Activated gamma-delta T cell treated with anti-CD3 and anti-CD28 coated beads, Interleukin-2, amount 50 U/mL, for 16 hours (primary cell): ENCODE data around the gene KRTAP12-3.
"Not testable (repeated sequence)": the region's sequence is repeated elsewhere in the genome, so short reads cannot be mapped to it uniquely, and the experiment has no call there.

Experiments used
- DNase-seq: peaks from one replicate; pipeline ENCODE4 v3.0.0-alpha.2; 2020; ENCODE audit warnings: low read depth

The KRTAP12-3 gene, protein sequence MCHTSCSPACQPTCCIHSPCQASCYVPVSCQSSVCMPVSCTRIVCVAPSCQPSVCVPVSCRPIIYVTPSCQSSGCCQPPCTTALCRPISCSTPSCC

DNA sequence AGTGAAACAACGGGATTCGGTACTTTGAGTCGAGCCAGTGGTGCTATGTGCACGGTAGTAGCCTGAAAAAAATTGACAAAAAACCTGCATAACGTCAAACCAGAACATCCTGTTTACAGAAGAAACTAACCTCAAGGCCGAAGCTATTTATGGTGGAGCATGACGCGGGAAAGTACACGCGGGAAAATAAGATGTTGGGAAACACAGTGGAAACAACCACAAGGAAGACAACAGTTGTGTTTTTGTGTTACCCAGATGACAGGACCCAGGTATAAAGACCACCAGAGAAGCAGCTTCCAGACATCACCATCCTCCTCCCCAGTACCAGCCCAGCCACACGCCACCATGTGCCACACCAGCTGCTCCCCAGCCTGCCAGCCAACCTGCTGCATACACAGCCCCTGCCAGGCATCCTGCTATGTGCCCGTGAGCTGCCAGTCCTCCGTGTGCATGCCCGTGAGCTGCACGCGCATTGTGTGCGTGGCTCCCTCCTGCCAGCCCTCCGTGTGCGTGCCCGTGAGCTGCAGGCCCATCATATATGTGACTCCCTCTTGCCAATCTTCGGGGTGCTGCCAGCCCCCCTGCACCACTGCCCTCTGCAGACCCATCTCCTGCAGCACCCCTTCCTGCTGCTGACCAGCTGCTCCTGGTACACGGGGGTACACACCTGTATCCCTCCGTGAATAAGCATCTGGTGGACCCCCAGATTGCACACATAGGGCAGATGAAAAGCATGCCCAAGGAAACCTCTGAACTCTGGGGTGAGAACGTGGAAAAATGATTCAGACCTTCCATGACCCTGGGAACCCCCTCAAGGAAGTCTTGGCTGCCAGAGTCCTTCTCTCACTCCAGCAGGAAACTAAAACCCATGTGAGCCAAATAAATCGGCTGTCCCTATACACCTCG is at the start of gene KRTAP12-3:
KRTAP12-3 (plus strand) TSS at position 298 of the 906 bp plus-strand sequence; CDS start at position 346, 48 bp downstream.
- DNase-seq, result peak; percentile 14

DNA sequence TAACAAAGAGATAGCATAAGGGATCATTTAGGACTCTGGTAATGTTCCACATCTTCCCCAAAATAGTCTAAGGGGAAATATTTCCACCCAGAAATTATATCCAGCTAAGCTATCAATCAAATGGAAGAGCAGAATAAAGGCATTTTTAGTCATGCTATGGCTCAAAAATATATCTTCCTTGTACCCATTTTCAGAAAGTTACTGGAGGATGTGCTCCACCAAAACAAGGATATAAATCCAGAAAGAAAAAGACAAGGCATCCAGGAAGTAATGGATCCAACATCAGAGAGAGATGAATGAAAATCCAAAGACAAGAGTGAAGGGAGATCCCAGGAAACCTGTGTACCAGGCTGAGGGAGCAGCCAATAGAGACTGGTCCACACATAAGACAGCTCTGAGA is 48.5 kb upstream of the KRTAP12-3 start:
- no peak for DNase-seq

DNA sequence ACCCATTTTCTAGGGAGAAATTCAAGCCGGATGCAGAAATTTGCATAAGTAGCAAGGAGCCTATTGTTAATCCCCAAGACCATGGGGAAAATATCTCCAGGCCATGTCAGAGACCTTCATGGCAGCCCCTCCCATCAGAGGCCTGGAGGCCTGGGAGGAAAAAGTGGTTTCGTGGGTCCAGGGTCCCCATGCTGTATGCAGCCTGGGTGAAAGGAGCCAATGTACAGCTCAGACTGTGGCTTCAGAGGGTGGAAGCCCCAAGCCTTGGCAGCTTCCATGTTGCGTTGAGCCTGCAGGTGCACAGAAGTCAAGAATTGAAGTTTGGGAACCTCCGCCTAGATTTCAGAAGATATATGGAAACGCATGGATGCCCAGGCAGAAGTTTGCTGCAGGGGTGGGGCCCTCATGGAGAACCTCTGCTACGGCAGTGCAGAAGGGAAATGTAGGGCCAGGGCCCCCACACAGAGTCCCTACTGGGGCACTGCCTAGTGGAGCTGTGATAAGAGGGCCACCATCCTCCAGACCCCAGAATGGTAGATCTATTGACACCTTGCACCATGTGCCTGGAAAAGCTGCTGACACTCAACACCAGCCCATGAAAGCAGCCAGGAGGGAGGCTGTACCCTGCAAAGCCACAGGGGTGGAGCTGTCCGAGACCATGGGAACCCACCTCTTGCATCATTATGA is 47.4 kb upstream of the KRTAP12-3 start:
- not testable (repeated sequence) for DNase-seq

DNA sequence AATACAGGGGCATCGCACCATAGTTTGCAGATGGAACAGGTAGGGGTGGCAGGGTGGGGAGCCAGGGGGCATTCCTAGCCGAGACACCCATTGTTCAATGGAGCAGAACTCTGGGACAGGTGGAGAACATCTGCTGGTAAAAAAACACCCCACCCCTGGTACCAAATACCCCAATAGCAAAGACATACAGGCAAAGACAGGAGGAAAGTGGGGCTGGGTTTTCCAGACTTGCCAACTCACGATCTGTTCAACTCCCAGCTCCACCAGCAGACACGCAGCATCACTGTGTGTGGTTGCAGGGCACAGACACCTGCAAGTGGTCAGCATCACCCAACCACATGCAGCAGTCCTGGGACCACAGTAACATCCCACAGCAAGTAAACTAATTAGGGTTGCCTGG is 46.2 kb upstream of the KRTAP12-3 start:
- DNase-seq, result no peak

DNA sequence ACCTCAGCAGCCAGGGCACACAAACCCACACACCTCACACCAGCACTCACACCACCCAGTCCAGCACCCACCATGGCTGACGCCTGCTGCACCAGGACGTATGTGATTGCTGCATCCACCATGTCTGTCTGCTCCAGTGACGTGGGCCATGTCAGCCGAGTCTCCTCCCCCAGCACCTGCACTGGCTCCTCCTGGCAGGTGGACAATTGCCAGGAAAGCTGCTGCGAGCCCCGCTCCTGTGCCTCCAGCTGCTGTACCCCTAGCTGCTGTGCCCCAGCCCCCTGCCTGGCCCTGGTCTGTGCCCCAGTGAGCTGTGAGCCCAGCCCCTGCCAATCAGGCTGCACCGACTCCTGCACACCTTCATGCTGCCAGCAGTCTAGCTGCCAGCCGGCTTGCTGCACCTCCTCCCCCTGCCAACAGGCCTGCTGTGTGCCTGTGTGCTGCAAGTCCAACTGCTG is 45.7 kb upstream of the KRTAP12-3 start, which contains the start of gene KRTAP10-8:
KRTAP10-8 (plus strand) TSS at position 51 of the 458 bp plus-strand sequence; CDS start at position 73, 22 bp downstream.
- DNase-seq, result no peak

DNA sequence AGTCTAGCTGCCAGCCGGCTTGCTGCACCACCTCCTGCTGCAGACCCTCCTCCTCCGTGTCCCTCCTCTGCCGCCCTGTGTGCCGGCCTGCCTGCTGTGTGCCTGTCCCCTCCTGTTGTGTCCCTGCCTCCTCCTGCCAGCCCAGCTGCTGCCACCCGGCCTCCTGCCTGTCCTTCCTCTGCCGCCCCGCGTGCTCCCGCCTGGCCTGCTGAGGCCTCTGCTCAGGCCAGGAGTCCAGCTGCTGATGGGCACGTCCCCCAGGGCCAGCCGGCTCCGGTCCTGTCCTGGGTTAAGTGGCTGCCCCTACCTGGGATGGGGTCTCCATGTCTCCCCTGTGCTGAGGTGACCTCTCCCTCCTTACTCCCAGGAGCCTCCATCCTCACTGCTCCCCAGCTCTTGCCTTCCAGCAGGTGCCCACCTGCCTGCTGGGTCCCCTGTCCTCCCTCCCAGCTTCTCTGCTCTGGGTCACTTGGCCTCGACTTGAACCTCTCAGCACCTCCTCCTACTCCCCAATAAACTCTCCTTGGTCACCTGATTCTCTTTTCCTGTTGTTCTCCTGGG is 45.0 kb upstream of the KRTAP12-3 start:
- no peak for DNase-seq

DNA sequence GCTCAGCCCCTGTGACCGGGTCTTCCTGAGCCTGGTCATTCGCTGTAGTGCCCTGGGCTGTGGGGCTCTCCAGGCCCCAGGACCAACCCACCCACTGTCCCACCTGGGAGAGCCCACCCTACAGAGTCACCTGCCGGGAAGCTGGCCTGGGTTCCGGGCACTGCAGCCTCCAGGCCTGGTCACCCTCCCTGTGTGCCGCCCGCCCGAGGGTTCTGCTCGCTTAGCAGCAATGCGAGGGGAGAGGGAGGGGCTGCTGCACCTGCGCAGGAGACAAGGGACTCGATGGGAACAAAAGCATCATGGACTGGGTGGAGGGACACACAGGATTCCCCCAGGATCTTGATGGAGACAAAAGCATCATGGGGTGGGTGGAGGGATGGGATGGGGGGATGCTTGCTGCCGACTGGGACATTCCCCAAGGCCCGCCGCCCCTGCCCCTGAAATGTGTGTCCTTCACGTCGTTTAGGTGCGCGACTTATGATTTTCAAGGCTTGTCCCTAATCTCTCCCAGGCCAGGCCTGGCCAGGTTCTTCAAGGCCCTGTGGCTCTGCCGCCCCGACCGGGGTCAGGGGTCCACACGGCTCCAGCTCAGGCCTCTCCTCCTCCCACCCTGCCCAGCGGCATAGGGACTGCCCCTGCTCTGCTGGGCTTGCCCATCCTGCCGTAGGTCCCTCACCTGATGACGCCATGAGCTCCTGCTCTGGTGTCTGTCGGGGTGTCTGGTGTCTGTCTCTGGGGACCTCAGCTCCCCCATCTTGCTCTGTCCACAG is 44.2 kb upstream of the KRTAP12-3 start:
- DNase-seq, result no peak

DNA sequence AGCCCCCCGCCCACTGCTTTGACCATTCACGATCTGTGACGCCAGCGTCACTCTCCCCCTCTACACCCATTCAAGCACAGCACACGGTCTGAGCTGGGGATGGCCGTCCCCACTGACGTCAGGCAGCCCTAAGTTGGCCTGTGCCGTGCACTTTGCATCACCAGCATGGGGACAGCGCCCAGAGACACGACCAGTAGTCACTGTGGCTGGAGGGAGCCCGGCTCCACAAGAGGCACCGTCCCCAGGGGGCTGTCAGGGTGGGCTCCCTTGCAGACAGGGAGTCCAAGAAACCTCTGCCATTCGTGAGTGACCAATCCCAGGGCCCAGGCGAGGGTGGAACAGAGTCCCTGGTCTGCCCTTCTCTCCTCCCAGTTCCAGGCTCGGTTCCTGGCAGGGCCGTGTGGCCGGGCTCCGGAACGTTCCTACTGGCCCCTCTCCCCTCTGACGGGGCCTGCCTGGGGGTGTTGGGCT is 43.5 kb upstream of the KRTAP12-3 start:
- no peak for DNase-seq

DNA sequence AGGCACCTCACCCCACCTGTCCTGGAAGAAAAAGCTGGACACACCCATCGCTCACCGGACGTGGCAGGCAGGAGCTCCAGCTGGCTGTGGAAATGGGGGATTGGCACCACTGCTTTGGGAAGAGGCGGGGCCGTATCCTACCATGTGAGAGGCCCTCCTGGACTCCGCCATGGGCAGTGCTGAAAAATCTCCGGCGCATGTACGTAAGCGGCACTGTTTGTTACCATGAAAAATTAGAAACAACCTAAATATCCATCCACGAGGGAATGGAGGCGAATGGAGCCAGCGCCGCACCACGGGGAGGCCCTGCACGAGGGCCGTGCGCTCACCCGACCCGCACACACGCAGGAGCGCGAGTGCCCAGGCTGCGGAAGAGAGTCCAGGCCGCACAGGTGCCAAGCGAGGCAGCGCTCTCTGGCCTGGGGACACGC is 42.8 kb upstream of the KRTAP12-3 start:
- no peak for DNase-seq

DNA sequence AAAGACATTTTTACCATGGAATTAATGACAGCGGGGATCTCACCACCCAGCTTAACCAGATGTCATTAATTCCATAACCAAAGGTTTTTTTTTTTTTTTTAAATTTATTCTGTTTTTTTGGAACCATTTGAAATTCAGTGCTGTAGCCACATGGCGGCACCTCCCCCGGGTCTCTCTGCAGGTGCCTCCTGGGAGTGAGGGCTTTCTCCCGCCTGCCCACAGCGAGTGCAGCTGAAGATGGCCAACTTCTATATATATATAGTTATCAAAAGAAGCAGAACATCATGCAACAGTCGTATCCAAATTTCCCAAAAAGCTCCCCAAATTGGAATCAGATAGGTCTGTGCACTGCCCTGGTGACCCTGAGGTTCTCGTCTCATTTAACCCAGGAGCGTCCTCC is 42.3 kb upstream of the KRTAP12-3 start:
- DNase-seq, result no peak

DNA sequence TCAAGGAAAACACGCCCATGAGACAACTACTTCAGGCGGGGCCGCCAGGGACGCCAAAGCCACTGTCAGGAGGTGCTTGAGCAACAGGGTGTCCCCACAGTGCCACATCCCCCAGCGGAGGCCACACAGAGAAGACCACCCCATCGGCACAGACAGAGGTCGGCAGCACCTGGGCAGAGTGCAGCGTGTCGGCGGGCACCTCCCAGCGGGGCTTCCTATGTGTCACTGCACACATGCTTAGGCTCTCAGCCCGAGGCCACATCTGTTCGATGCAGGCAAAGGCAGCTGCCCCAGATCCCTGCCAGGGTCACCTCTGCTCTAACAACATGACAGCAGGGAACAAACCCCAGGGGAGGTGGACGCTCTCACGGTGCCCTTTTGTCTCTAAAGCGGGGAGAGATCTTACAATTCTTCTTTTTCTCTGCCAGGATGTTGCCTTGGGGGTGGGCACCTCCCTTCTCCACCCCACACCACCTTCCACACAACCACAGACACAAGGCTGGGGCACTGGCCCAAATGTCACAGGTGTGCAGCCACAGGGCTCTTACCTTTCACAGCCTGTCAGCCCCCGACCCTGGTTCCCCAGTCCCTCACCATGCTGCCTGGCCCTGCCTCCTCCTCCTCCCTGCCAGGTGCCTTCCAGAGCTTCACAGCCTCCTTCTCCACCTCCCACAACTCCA is 41.7 kb upstream of the KRTAP12-3 start:
- DNase-seq, result no peak

DNA sequence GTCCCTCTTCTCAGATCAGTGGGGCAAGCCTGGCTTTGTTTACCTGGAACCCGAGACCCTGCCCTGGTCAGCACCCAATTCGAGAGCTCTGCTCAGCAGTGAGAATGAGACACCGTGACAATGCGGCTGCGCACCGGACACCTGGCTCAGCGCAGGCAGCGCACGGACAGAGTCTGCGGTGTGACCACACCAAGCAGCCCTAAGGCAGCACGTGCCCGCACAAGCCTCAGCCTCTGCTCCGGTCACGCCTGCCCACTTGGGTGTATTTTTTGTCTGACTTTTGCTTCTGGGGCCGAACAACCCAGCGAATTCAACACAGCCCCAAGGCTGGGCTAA is 41.2 kb upstream of the KRTAP12-3 start:
- no peak for DNase-seq

DNA sequence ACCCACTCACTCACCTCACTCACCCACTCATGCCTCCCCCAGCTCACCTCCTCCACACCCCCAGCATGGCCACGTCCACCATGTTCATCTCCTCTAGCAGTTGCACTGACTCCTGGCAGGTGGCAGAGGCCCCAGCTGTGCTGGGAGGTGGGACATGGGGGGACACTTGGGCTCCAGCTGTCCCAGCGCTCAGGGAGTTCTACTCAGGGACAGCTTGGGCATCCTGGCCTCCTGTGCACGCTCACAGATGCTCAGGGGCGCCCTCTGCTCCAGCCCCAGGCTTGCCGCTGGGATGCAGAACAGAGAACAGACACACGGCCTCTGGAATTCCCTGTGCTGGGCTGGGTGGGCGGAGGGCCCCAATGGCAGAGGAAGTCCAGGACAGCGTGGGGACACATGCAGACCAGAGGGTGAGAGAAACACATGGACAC is 40.6 kb upstream of the KRTAP12-3 start:
- no peak for DNase-seq

DNA sequence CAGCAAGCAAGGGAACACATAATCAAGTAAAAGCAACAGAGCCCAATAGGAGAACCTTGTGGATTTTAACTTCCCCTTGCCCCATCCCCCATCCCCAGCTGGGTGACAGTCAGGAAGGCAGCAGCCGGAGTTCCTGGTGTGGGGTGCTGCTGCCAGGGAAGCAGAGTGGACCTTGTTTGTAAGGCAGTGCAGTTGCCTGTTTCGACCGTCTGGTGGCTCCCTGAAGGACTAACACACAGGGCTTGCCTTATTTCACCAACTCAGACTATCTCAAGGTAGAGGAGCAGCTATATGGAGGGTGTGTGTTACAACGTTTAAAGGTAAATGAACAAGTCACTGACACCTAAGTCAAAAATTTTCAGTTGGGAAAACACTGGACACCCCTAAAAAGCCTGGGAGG is 39.2 kb upstream of the KRTAP12-3 start:
- no peak for DNase-seq

DNA sequence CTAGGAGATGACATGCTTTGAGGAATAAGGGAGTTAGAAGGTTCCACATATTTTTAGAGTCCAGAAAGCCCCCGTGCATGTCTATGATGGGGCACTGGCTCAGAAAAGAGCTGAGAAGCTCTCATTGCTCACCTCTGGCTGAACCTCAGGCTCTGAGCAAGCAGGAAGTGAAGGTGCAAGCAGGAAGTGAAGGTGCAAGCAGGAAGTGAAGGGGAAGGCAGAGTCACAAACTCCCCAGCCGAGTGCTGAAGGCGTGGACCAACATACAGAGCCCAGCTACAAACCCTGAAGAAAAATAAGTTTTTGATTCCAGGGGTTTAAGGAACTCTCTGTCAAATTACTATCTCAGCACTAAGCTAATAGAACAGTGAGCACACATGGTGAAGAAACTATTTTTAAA is 38.8 kb upstream of the KRTAP12-3 start:
- DNase-seq, result peak; percentile 38

DNA sequence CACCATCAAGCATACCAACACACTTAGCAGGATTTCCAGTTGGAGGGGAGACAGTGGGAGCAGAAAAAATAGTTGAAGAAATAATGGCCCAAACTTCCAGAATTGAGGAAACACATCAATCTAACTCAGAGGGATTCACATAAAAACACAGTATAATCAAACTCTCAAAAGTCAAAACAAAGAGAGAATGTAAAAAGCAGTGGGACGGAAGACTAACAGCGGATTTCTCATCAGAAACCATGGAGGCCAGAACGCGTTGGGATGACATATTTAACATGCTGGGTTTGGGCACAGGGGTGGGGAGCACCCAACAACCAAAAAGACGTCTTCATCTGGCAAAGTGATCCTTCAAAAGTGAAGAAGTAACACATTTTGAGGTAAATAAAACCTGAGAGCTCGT is 37.8 kb upstream of the KRTAP12-3 start:
- no peak for DNase-seq

DNA sequence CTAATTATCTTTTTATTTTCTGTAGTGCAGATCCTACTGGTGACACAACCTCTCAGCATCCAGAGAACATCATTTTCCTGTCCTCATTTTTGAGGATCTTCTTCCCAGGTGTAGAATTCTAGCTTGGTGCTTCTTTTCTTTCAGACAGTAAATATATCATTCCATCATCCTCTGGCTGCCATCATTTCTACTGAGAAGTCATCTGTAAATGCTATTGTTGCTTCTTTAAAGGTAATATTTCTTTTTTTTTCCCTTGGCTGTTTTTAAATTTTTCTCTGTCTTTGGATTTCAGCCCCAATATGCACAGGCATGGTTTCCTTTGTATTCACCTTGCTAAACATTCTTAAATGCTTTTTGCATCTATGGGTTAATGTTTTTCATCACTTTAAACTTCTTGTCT is 34.2 kb upstream of the KRTAP12-3 start:
- DNase-seq, result no peak

DNA sequence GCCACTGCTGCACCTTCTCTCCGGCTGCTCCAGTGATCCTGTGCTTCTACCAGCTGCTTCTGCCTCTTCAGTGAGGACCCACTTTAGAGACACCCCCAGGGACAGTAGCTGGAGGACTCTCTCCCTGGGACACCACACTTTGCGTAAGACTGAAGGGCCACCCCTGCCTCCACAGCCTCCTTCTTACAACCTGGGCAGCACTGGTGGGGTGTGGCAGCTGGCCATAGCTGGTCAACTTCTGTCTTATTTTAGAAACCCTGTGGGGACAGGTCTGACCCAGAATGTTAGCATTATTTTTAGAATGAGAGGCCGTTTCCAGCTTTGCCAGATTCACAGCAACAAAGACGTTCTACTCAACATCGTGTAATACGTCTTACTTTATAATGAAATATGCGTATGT is 32.0 kb upstream of the KRTAP12-3 start:
- DNase-seq, result no peak

DNA sequence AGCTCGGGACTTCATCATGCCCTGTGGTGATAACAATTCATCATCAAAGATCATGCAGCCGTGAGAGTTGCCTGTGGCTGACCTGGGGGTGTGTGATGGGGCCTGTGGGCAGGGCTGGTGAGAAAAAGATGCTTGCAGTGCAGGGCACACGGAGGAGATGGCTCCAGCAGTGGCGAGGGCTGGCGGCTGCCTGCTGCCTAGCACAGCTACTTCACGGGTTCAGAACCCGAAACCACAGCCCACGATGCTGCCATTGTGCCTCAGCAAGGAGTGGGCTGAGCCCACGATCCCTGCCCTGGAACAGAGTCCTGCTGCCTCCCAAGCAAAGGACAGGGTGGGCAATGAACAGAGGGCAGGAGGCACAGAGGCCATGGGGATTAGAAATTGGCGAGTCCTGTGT is 31.5 kb upstream of the KRTAP12-3 start:
- DNase-seq, result peak; percentile 12

DNA sequence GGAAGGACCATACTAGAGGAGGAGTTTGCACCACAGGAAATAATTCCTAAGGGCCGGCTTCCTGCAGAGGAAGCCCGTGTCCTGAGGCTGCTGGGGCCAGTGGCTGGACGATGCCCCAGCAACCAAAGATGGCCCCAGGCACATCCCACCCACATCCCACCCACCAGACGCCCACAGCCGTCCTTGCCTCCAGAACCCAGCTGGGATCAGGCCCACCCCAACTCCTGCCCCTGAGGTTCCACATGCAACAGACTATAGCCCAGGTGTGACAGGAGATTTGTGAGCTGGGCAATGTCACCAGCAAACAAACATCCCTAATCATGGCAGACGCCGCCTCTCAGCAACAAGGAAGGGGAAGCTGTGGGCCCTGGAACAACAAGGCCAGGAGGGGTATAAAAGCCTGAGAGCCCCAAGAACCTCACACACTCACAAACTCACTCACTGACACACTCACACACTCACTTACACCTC is 31.0 kb upstream of the KRTAP12-3 start, which contains the start of gene KRTAP10-9:
KRTAP10-9 (plus strand) TSS at position 421 of the 471 bp plus-strand sequence. CDS start 79 bp downstream, outside the sequence.
- no peak for DNase-seq
